ENCODE results near the gene BRD9.
"Not testable (repeated sequence)": the region's sequence is repeated elsewhere in the genome, so short reads cannot be mapped to it uniquely, and the experiment has no call there.

The BRD9 gene

GRCh38 chr5:922436-923280 lies 30.1 kb upstream of the BRD9 start:
- DNase-seq (ENCODE audit: low read depth in 3 of 3) = no peak

GRCh38 chr5:921456-922435 lies 29.1 kb upstream of the BRD9 start:
- no peak for DNase-seq (ENCODE audit: low read depth in 3 of 3)

- no peak for DNase-seq (ENCODE audit: low read depth in 3 of 3)
These were observed 27.7 kb upstream of the BRD9 start for GRCh38 chr5:920321-920720.

GRCh38 chr5:919356-920000 lies 26.9 kb upstream of the BRD9 start:
- DNase-seq (ENCODE audit: low read depth in 3 of 3) = no peak

- DNase-seq (ENCODE audit: low read depth in 3 of 3) = not testable (repeated sequence)
These were observed 26.1 kb upstream of the BRD9 start for GRCh38 chr5:918717-919116.

GRCh38 chr5:916441-917293 lies 24.1 kb upstream of the BRD9 start:
- DNase-seq (ENCODE audit: low read depth in 3 of 3) = no peak

- DNase-seq (ENCODE audit: low read depth in 3 of 3) = no peak
These were observed 23.3 kb upstream of the BRD9 start for GRCh38 chr5:915946-916345.

- DNase-seq (ENCODE audit: low read depth in 3 of 3) = not testable (repeated sequence)
These were observed 22.7 kb upstream of the BRD9 start for GRCh38 chr5:915346-915745.

GRCh38 chr5:914612-915011 lies 22.0 kb upstream of the BRD9 start:
- no peak for DNase-seq (ENCODE audit: low read depth in 3 of 3)

GRCh38 chr5:914174-914573 lies 21.6 kb upstream of the BRD9 start:
- DNase-seq (ENCODE audit: low read depth in 3 of 3) = no peak

GRCh38 chr5:912280-913091 lies 19.9 kb upstream of the BRD9 start:
- DNase-seq (ENCODE audit: low read depth in 3 of 3) = peak in 2 of 3 experiments; percentile 38 to 59

- no peak for DNase-seq (ENCODE audit: low read depth in 3 of 3)
These were observed 19.0 kb upstream of the BRD9 start for GRCh38 chr5:911601-912000.

GRCh38 chr5:910769-911160 lies 18.2 kb upstream of the BRD9 start:
- no peak for DNase-seq (ENCODE audit: low read depth in 3 of 3)

- no peak for DNase-seq (ENCODE audit: low read depth in 3 of 3)
These were observed 17.6 kb upstream of the BRD9 start for GRCh38 chr5:909994-910768.

GRCh38 chr5:909086-909485 lies 16.5 kb upstream of the BRD9 start:
- DNase-seq (ENCODE audit: low read depth in 3 of 3) = no peak

GRCh38 chr5:908172-908571 lies 15.6 kb upstream of the BRD9 start:
- DNase-seq (ENCODE audit: low read depth in 3 of 3) = no peak

- DNase-seq (ENCODE audit: low read depth in 3 of 3) = no peak
These were observed 14.8 kb upstream of the BRD9 start for GRCh38 chr5:907366-907910.

- DNase-seq (ENCODE audit: low read depth in 3 of 3) = no peak
These were observed 12.6 kb upstream of the BRD9 start for GRCh38 chr5:905139-905642.

- DNase-seq (ENCODE audit: low read depth in 3 of 3) = no peak
These were observed 11.1 kb upstream of the BRD9 start for GRCh38 chr5:903756-904096.
